Measurements from ENCODE around the gene DUS4L. TPM values are rescaled to one million over a fixed set of nuclear protein-coding genes. Genes with fewer than 3 reads are reported as not detected.

The DUS4L gene
- total RNA-seq, 2 experiments from 2014 or later = 14.9 to 23.0 TPM

DNA sequence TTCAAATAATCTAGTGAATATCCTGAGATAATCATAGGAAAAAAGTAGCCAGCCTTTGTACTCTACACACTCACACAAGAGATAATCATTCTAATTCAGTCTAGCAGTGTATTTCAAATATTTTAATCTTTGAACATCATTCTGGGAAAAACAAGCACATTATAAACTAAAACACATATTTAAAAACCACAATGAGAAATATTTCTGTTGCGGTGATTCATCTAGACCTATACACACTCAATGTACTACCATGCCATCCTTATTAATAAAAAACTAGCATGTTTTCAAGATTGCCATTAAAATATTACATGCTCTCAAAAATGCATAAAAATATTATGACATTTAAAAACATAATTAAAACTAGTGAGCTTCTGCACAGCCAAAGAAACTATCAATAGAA, 11.8 kb upstream of the DUS4L start:
- BruUV-seq (replicated peaks) = no TSS peak
- H4K20me1 ChIP-seq (ENCODE audit: insufficient read depth, low read length) = no peaks in the 10 kb centered on the region
- no peak overlapping the region for H3K4me2 ChIP-seq (ENCODE audit: low read length)
- ChIA-PET POLR2A (interaction anchor here (0.6 to 0.8 kb wide), 2 partner anchors 9 to 10 kb away, joined by 3 read pairs; no protein-coding TSS in a partner anchor), CTCF (ENCODE audit: unreplicated experiment) (no interaction called here)
- H3K36me3 ChIP-seq (ENCODE audit: insufficient read depth, low read length) = peaks cover 90% of the 10 kb centered on the region
- no peaks in the 10 kb centered on the region for H3K4me1 ChIP-seq (ENCODE audit: insufficient read depth, low read length, poor library complexity, severe bottlenecking)
- no peaks in the 10 kb centered on the region for H3K9me3 ChIP-seq (ENCODE audit: low read length)
- TF ChIP-seq EZH2phosphoT487 (IDR thresholded peaks at IDR 0.05; ENCODE audit: borderline replicate concordance, low read depth, low read length) = no peak
- TF ChIP-seq, protein P1, sequence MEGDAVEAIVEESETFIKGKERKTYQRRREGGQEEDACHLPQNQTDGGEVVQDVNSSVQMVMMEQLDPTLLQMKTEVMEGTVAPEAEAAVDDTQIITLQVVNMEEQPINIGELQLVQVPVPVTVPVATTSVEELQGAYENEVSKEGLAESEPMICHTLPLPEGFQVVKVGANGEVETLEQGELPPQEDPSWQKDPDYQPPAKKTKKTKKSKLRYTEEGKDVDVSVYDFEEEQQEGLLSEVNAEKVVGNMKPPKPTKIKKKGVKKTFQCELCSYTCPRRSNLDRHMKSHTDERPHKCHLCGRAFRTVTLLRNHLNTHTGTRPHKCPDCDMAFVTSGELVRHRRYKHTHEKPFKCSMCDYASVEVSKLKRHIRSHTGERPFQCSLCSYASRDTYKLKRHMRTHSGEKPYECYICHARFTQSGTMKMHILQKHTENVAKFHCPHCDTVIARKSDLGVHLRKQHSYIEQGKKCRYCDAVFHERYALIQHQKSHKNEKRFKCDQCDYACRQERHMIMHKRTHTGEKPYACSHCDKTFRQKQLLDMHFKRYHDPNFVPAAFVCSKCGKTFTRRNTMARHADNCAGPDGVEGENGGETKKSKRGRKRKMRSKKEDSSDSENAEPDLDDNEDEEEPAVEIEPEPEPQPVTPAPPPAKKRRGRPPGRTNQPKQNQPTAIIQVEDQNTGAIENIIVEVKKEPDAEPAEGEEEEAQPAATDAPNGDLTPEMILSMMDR (conservative IDR thresholded peaks at IDR 0.05; ENCODE audit: low read length) = no peak
- intact Hi-C loops (cut with micrococcal nuclease; ENCODE audit: unreplicated experiment) = no loop called here
- H3K9me2 ChIP-seq (ENCODE audit: insufficient read depth, low read length) = no peaks in the 10 kb centered on the region
- no peak overlapping the region for H3K27ac ChIP-seq (ENCODE audit: low read depth, low read length, poor library complexity, severe bottlenecking)
- no peak for DNase-seq (ENCODE audit: low spot score)
- H2AFZ ChIP-seq (ENCODE audit: low read length) = no peak overlapping the region
- H3K79me2 ChIP-seq (ENCODE audit: insufficient read depth, low read depth, low read length) = no peaks in the 10 kb centered on the region
- no peak overlapping the region for H3K4me3 ChIP-seq (ENCODE audit: low read depth, low read length, poor library complexity, severe bottlenecking)

DNA sequence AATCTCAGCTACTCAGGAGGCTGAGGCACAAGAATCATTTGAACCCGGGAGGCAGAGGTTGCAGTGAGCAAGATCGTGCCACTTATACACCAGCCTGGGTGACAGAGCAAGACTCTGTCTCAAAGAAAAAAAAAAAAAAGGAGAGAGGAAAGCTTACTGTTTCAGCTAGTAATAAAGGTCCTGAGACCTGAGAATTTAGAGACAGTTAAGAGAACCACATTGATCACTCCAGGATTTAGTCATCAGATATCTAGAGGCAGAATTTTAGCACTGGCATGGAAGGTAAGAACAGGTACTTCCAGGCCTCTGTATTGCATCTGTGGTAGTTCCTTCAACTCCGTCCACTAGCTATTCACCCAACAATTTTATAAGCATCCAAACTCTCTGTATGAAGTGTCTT, 7.9 kb upstream of the DUS4L start:
- Histone ChIP-seq H4K20me1 (ENCODE audit: insufficient read depth, low read length) (no peaks in the 10 kb centered on the region; the same call in 1 of the 2 replicates), H3K9me2 (ENCODE audit: insufficient read depth, low read length) (no peaks in the 10 kb centered on the region), H3K4me1 (ENCODE audit: insufficient read depth, low read length, poor library complexity, severe bottlenecking) (peaks cover 20% of the 10 kb centered on the region), H3K36me3 (ENCODE audit: insufficient read depth, low read length) (peaks cover 68% of the 10 kb centered on the region), H3K9me3 (ENCODE audit: low read length) (no peaks in the 10 kb centered on the region), H3K27ac (ENCODE audit: low read depth, low read length, poor library complexity, severe bottlenecking) (no peak overlapping the region), H3K4me3 (ENCODE audit: low read depth, low read length, poor library complexity, severe bottlenecking) (no peak overlapping the region), H3K4me2 (ENCODE audit: low read length) (no peak overlapping the region), H3K79me2 (ENCODE audit: insufficient read depth, low read depth, low read length) (peaks cover 22% of the 10 kb centered on the region), H2AFZ (ENCODE audit: low read length) (no peak overlapping the region)
- intact Hi-C loops (cut with micrococcal nuclease; ENCODE audit: unreplicated experiment) = no loop called here
- ChIA-PET CTCF (ENCODE audit: unreplicated experiment) (no interaction called here), POLR2A (interaction anchor here (0.6 to 0.8 kb wide), 2 partner anchors 16 to 326 kb away, joined by 3 to 4 read pairs; no protein-coding TSS in a partner anchor)
- no TSS peak for BruUV-seq (replicated peaks)
- TF ChIP-seq EZH2phosphoT487 (IDR thresholded peaks at IDR 0.05; ENCODE audit: borderline replicate concordance, low read depth, low read length) = no peak
- TF ChIP-seq, protein P1 (conservative IDR thresholded peaks at IDR 0.05; ENCODE audit: low read length) = no peak
- no peak for DNase-seq (ENCODE audit: low spot score)

DNA sequence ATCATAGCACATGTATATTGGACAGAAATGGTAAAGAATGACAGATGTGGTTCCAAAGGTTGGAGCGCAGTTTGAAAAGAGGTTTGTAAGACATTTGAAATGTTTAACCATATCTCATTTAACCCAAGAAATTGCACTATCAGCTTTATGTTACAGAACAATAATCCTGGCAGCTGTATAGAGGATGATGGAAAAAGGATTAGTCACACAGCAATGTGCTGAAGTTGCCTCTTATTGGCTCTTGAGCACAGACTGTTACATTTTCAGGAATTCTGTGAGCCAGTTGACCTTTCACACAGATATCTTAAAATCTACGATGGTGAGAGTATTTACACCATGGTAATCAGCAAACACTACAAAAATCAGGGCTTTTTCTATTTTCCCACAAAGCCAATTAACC, 3.9 kb upstream of the DUS4L start:
- Histone ChIP-seq H3K4me1 (ENCODE audit: insufficient read depth, low read length, poor library complexity, severe bottlenecking) (peaks cover 44% of the 10 kb centered on the region), H3K27ac (ENCODE audit: low read depth, low read length, poor library complexity, severe bottlenecking) (no peak overlapping the region), H3K79me2 (ENCODE audit: insufficient read depth, low read depth, low read length) (peaks cover 54% of the 10 kb centered on the region), H3K9me2 (ENCODE audit: insufficient read depth, low read length) (no peaks in the 10 kb centered on the region), H3K4me3 (ENCODE audit: low read depth, low read length, poor library complexity, severe bottlenecking) (no peak overlapping the region), H3K36me3 (ENCODE audit: insufficient read depth, low read length) (peaks cover 34% of the 10 kb centered on the region), H3K4me2 (ENCODE audit: low read length) (peak overlapping the region; percentile 86), H2AFZ (ENCODE audit: low read length) (no peak overlapping the region), H3K9me3 (ENCODE audit: low read length) (no peaks in the 10 kb centered on the region), H4K20me1 (ENCODE audit: insufficient read depth, low read length) (peaks cover 7% of the 10 kb centered on the region; the same call in 1 of the 2 replicates)
- intact Hi-C loops (cut with micrococcal nuclease; ENCODE audit: unreplicated experiment) = loop anchor here (5.0 kb wide), 1 partner anchor 693 kb away; the partner anchor contains the start of gene PIK3CG
- BruUV-seq (replicated peaks) = no TSS peak
- TF ChIP-seq EZH2phosphoT487 (IDR thresholded peaks at IDR 0.05; ENCODE audit: borderline replicate concordance, low read depth, low read length) = no peak
- TF ChIP-seq, protein P1 (conservative IDR thresholded peaks at IDR 0.05; ENCODE audit: low read length) = no peak
- CTCF ChIA-PET (ENCODE audit: unreplicated experiment) = no interaction called here
- DNase-seq (ENCODE audit: low spot score) = no peak
- POLR2A ChIA-PET = interaction anchor here (0.6 kb wide), 1 partner anchor 1016 kb away, joined by 3 read pairs; no protein-coding TSS in a partner anchor
